ENCODE measurements around the gene C10orf62.
A peak's percentile ranks its signal among the peaks of the same experiment; 100 is the strongest.

The C10orf62 gene

DNA sequence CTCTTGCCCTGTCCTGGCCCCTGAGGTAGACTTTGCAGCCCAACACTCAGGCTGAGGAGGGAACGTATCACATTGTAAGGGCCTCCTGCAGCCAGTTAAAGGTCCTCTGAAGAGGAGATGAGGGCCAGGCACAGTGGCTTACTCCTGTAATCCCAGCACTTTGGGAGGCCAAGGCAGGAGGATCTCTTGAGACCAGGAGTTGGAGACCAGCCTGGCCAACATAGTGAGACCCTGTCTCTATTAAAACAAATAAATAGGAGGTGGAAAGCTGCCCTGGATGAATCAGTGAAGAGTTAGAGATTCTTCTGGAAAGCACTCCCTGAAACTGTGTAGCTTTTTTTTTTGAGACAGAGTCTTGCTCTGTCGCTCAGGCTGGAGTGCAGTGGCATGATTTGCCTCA, 2.3 kb upstream of the C10orf62 start:
- no peak for DNase-seq

DNA sequence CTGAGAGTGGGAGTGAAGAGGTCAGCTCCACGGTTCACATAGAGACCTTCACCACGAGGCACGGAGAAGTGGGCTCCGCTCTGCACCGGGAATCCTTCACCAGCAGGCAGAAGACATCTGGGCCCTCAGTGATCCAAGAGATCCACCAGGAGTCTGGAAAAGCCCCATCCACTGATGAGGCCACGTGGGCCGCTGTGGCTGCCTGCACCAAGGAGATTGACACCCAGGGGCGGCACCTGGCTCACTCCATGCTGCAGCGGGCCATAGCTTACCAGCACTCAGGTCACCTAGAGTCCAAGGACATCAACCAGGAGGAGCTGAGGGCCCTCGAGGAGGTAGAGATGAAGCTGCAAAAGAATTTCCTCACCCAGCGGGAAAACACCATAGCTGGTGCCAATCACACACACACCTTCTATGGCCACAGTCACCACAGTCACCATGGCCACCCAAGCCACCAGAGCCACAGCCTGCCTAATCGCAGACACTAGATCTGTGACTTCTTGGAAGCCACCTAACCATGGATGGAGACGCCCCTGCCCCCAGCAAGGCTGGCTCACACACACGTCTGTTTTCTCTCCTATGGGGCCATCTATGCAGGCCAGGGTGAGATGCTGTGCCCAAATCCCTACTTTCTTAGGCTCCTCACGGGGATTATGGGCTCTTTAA, 694 bp downstream of the C10orf62 start:
- no peak for DNase-seq

DNA sequence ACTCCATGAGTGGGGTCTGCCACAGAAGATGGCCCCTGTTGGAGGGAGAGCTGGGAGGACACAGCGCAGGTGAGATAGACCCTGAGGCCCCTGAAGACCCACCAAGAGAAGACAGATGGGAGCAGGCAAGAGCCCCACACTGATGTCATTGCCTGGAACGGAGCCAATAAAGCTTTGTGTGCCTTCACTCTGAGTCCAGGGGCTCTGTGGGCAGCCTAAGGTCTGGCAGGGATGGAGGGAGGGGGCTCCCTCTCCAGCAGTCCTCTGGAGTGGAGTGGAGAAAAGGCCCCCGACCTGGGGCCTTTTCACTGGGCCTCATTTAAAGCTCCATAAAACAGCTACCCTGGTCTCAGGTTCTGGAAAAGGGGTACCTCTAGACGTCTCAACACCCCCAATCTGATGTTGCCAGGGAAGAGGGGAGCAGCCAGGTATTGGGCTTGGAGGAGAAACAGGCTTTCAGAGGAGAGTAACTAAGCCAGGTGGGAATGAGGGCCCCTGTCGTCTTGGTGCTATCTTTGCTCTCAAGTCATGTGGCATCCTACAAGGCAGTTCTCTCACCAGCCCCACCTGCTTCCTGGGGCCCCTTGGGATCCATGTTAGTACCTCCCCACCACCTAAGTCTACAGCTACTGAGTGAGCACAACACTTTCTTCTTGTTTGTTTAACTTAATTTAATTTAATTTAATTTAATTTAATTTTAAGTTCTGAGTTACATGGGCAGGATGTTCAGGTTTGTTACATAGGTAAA, 1.4 kb downstream of the C10orf62 start:
- no peak for DNase-seq

DNA sequence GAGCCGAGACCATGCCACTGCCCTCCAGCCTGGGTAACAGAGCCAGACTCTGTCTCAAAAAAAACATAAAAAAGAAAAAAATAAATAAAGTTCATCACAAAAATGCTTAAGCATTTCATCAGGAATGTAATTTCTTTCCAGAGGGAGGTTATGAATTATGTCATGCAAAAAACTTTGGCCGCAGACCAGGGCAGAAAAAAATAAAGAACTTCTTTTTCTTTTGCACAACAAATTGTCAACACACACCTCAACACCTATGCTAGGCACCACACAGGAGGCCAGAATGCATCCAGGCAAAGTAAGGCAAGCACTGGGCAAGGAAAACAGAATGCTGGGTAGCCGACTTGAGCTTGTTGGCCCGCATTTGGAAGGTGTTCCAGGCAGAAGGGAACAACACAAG, 3.9 kb downstream of the C10orf62 start:
- DNase-seq = no peak

DNA sequence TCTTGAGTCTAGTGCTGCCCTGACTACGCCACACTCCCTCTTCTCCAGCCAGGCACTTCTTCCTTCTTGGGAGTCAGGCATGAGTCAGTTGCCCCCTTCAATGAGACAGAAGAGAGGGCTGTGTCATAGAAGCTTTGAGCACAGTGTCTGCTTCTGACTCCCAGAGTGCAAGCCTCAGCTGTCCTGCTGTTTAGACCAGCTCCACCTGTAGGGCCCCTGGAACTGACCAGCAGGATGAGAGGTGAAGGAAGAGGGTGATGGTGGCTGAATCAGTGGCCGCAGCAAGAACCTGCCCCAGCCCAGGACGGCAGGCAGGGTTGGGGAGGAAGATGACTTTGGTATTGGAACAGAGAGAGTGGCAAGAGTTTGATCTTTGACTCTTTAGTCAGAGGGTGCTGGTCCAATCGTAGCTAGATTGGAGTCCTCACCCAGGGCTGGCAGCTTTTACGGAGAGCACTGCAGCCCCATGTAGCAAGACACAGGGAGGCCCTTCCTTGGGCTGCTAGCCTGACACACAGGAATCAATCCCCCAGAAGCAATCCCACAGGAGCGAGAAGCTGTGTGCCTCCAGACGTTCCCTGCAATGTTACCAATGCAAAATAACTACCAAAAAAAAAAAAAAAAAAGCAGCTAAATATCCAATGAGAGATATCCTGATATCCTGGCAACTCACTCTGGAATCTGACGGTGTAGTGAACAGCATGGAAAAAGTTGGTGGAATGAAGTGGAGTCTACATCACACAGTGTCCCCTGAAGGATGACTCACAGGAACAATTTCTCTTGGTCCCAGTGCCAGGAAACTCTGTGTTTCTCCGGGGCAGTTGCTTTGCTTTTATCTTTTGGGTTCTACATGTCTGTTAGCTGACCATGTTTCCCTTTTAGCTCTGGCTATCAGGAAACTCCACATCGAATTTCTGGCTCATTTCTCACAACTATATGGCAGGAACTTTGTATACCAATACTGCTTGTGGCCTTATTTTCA, 6.9 kb downstream of the C10orf62 start:
- DNase-seq = no peak

DNA sequence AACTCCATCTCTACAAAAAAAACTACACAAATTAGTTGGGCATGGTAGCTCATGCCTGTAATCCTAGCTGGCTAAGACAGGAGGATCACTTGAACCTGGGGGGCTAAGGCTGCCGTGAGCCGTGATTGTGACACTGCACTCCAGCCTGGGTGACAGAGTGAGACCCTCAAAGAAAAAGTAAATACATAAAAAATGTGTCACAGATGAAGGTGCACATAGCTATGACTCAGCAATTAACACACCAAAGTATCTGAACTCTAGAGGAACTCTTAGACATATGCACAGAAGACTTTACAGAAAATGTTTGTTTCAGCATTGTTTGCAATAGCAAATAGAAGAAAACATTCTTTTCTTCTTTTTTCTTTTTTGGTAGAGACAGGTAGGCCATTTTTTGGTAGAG, 8.3 kb downstream of the C10orf62 start:
- DNase-seq = no peak

DNA sequence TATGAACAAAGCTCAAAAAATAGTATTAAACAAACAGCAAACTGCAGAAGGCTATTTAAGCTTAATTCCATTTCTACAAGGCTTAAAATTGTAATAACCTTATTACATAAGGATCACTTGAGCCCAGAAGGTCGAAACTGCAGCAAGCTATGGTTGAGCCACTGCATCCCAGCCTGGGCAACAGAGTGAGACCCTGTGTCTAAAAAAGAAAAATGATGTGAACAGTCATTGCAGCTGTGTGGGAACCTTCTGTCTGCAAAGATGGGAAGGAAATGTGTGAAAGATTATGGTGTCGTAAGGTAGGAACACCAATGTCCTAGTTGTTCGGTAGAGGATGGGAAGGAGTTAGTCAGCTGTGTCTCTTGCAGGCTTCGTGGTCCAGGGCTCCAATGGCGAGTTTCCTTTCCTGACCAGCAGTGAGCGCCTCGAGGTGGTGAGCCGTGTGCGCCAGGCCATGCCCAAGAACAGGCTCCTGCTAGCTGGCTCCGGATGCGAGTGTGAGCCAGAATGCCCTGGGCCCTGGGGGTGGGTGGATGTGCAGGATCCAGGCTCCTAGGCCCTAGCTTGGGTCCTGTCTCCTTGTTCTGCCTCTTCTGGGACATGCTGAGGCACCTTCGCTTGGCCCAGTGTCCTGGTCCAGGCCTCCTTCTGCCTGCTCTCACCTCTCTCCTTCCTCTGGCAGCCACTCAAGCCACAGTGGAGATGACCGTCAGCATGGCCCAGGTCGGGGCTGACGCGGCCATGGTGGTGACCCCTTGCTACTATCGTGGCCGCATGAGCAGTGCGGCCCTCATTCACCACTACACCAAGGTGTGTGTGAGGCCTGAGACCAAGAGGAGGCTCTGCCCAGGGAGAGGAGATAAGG, 9.1 kb downstream of the C10orf62 start:
- DNase-seq = no peak

DNA sequence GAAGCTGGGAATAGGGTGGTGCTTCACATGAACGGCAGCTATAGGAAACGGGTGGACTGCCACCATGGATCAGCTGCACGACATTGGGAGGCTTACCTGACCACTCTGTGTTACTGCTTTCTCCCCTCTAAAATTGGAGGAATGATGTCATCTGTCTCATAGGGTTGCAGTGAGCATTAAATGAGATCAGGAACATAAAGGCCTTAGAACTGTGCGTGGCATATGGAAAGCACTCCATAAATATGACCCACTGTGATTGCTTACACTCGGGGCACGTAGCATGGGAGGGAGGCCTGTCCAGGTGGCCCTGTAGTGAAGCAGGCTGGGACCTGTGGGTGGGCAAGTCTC, 9.7 kb downstream of the C10orf62 start:
- no peak for DNase-seq

DNA sequence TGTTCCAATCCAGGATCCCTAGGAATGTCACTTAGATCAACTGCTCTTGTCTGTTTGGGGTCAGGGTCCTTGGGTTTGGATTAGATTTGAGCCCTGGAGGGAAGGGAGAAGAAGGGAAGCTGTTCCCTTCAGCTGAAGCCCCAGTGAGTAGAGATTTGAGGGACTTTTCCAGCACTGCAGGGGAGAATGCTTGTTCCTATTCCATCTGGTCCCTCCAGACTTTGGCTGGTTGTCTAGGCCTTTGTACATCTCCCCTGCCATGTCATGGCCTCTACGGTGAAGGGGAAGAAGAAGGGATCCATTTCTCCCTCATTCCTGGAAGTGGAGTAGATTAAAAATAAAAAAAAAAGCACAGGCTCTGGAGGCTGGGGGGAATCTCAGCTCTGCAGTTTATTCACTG, 11.1 kb downstream of the C10orf62 start:
- no peak for DNase-seq

DNA sequence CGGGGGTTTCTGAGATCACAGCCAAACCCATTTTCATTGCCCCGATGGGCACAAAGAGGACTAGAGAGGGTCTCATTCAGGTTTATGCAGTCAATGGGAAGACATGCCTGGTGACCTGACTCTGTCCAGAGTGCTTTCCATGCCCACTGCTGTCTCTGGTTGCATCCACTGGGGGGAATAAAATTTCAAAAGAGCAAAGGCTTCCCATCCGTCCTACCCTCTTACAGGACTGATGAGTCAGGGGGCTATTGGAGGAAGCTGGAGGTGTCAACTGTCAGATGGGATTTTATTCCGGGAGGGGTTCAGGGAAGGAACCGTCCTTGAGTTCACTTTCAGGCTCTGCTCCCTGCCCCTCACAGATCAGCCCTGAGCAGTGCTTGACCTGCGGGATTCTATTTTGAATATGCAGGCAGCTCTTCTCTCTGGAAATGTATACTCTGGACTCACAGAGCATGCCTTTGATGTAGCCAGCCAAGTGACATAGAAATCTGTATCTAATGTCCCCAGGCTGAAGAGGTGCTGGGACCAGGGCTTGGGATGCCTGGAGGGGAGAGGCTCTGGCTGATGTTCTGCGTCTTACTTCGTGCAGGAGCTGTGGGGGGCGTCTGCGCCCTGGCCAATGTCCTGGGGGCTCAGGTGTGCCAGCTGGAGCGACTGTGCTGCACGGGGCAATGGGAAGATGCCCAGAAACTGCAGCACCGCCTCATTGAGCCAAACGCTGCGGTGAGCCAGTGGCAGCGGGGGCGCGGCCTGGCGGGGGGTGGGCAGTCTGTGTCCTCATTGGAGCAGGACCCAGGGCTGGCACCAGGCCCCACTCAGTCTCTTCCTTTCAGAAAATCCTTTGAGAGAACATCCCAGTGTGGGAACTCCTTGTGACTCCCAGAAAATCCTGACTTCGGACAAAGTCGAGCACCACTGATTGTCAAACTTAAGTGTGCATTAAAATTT, 12.0 kb downstream of the C10orf62 start:
- DNase-seq = peak; percentile 59

DNA sequence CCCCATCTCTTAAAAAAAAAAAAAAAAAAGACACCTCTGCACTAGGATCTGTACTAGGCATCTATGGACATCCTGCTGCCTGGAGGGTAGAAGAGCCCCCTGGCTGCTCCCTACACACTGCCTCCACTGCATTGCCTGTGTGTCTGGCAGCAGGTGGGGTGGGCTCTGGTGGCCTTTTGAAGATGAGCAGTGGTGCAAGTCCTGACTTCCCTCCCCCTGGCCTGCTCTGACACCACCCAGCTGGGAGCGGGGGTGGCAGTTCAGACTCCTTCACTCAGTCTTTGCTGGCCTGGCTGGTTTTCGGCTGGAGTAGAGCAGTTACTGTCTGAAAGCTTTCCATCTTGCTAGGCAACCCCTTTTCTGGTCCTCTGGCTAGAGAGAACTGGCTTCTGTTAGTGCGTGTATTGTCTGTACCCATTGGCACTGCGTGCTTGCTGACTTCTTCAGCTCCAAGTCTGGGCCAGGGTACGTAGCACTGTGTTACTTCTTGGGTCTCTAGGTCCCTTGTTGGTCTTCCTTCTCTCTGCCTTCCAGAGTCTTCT, 17.6 kb downstream of the C10orf62 start:
- DNase-seq = peak; percentile 63

DNA sequence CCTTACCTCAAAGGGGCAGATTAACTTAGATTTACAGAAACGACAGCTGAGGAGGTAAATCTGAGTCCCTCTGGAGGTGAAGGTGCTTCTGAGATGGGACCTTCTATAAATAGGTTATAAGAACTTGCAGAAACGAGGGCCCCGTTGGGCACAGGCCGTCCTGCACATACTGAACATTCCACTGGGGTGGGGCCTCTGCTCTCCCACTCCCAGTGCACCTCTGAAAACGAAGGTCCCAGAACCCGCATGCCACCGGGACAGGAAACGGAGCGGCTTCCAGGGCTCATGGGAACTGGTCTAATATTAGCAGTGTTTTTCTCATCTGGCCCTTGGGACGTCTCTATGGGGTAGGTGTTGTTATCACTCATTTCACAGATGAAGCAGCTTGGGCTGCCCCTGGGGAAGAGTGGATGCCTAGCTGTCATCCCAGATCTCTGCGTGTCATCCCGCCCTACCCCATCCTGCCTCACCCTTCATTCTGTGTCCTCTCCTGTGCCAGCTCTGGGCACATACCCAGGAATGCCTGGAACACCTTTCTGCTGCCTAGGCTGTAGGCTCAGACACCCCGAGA, 19.6 kb downstream of the C10orf62 start:
- DNase-seq = no peak

DNA sequence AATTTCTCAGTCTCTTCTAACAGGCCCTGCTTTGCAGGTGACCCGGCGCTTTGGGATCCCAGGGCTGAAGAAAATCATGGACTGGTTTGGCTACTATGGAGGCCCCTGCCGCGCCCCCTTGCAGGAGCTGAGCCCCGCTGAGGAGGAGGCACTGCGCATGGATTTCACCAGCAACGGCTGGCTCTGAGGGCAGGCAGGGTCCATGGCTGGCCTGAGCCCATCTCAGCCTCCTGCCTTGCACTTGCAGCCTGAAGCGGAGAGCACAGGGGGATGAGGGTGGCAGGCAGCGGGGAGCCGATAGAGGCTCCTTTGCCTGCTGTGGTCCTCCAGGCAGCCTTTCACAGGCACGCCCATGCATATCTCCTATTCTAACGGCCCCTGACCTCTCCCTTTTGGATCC, 22.0 kb downstream of the C10orf62 start:
- DNase-seq = no peak

DNA sequence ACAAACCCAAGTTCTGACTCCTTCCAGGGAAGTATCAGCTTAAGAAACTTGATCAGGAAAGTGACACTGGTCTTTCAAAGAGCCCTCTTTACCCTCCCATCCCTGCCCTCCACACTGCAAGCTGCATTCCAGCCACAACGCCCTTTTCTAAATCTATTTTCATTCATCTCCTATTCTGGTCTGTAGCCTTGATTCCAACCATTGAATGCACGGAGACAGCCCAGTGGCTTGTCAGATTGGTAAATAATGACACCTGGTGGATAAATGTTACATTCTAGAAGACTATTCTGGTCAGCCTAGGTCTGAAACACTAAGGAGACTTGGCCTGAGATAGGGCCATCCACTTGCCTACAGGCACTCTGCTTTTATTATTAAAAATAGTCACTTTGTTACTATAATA, 22.9 kb downstream of the C10orf62 start:
- peak; percentile 41 for DNase-seq

DNA sequence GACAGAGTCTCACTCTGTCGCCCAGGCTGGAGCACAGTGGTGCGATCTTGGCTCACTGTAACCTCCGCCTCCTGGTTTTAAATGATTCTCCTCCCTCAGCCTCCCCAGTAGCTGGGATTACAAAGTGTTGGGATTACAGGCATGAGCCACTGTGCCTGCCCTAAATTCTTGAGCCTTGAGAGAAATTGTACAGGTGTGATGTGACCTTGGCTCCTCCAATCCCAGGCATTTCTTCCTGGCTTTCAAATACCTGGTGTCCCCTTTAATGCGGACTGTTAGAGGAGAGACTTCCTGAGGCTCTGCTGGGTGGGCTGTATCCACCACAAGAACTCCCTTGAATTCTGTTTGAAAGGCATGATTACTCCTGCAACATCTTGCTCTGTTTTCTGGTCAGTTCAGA, 28.8 kb downstream of the C10orf62 start:
- DNase-seq = no peak

DNA sequence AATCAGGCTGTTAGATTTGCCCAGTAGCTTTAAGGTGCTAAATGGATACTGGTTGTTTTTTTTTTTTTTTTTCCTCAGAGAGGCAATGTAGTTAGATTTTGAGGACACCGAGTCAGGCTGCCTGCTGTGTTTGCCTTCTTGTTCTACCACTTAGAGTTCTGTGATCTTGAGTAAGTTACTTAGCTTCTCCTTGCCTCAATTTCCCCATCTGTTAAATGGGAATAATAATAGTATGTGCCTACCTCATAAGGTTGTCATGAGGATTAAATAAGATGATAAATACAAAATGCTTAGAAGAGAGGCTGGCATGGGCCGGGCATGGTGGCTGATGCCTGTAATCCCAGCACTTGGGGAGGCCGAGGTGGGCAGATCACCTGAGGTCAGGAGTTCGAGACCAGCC, 29.2 kb downstream of the C10orf62 start:
- DNase-seq = no peak

DNA sequence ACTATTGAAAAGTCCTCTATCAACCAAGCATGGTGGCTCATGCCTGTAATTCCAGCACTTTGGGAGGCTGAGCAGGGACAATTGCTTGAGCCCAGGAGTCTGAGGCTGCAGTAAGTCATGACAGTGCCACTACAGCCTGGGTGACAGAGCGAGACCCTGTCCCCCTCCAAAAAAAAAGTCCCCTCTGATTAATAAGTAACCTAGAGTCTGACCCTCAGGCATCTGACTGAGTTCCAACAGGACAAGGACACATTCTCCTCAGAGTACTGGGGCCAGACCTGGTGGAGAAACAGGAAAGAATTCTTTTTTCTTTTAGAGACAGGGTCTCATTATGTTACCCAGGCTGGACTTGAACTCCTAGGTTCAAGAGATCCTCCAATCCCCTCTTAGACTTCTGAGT, 33.8 kb downstream of the C10orf62 start:
- DNase-seq = no peak

DNA sequence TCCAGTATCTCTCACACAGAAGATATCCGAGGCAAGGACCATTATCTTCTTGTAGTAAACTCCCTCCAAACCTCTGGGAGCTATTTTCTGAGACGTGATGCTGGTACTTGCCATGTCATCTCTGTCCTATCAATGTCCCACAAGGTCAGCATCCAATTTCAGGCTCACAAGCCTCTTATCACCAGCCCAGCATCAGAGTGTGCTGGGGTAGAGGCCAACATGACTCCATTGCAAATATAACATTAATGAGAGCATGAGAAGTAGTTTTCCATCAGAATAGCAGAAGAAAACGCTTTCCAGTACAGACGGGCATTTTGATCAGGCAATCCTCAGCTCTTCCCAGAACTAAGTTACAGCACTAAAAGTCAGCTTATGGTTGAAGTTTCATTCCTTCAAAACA, 38.2 kb downstream of the C10orf62 start:
- DNase-seq = no peak

DNA sequence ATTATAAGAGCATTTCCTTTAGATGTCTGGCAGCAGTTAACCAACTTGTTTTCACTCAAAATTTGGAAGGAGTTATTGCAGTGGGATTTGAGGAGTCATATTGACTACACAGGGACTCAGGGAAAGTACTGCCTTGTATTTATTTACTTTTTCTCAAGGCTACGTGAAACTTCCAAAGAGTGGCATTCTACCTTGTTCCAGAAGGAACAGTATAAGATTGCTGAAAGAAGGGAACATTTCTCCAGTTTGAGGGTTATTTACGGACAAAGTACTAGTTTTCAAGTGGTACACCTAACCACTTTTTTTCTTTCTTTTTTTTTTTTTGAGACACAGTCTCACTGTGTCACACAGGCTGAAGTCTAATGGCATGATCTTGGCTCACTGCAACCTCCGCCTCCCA, 38.7 kb downstream of the C10orf62 start:
- DNase-seq = no peak

DNA sequence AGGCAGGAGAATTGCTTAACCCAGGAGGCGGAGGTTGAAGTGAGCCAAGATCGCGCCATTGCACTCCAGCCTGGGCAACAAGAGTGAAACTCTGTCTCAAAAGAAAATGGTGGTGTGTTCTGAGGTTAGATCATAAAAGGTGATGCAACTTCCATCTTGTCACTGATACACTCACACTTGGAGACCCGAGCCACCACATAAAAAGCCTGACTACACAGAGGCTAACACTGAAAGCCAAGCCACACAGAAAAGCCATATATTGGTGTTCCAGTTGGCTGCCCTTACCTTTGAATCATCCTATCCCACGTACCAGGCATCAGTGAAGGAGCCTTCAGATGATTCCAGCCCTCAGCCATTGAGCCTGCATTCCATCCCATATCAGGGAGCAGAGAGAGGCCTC, 39.8 kb downstream of the C10orf62 start:
- no peak for DNase-seq

DNA sequence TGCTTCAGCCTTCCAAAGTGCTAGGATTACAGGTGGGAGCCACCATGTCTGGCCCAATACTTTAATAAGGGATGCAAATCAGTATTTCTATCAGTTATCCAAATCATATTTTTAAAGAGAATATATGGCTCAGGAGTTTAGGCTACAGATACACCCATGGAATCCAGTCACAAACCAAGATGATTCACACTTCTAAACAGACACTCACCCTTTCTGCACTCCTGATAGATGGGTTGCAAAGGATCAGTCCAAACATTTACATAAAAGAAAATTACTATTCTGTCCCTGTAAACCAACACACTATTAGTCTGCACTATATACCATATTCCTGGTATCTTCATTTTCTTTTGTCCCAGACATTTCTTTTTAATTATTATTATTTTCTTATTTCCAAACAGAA, 41.6 kb downstream of the C10orf62 start:
- DNase-seq = no peak
